ENCODE results near the gene NENF.

DNA sequence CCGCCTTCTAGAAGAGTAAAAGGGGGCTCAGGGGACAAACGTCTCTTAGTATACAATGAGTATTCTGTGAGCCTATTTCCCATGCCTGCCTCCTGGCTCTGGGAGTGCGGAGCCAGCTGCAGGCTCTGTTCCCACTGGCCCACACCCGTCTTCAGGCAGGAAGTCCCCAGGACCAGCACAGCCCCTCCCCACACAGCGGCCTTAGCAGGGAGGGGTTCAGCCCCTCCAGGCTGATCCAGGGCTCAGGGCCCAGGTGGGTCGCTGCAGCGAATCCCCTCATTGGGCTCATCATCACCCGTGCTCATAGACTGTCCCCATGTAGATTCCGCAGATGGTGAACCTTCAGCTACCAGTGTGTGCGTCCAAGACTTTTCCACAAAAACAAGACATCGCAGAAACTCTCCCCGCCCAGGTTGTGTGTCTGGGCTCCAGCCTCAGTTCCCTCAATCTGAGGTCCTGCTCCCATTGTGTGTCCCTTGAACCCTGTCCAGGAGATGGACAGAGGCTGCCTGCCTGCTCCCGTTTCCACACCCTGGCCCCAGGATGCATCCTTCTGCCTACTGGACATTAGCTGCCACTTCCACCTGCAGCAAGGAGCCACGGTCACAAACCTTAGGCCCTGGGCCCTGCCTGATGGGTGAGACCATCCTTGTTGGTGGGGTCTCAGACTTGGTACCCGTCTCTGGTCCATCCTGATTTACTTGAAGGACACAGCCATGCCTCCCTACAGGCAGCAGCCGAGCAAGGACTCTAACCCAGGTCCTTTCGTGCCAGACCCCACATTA lies 39.4 kb downstream of the NENF start:
- TF ChIP-seq, protein P1, sequence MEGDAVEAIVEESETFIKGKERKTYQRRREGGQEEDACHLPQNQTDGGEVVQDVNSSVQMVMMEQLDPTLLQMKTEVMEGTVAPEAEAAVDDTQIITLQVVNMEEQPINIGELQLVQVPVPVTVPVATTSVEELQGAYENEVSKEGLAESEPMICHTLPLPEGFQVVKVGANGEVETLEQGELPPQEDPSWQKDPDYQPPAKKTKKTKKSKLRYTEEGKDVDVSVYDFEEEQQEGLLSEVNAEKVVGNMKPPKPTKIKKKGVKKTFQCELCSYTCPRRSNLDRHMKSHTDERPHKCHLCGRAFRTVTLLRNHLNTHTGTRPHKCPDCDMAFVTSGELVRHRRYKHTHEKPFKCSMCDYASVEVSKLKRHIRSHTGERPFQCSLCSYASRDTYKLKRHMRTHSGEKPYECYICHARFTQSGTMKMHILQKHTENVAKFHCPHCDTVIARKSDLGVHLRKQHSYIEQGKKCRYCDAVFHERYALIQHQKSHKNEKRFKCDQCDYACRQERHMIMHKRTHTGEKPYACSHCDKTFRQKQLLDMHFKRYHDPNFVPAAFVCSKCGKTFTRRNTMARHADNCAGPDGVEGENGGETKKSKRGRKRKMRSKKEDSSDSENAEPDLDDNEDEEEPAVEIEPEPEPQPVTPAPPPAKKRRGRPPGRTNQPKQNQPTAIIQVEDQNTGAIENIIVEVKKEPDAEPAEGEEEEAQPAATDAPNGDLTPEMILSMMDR (optimal IDR thresholded peaks at IDR 0.05 in 1 of 3, IDR thresholded peaks at IDR 0.05 in 1 of 3, conservative IDR thresholded peaks at IDR 0.05 in 1 of 3; ENCODE audit: extremely low read depth in 1 of 3, insufficient read depth in 2 of 3, low read length in 3 of 3), result no peak
- no peak for TF ChIP-seq EZH2 (IDR thresholded peaks at IDR 0.05; ENCODE audit: low read length)

Measured in keratinocyte (primary cell).